ENCODE results near the gene CCDC192.

DNA sequence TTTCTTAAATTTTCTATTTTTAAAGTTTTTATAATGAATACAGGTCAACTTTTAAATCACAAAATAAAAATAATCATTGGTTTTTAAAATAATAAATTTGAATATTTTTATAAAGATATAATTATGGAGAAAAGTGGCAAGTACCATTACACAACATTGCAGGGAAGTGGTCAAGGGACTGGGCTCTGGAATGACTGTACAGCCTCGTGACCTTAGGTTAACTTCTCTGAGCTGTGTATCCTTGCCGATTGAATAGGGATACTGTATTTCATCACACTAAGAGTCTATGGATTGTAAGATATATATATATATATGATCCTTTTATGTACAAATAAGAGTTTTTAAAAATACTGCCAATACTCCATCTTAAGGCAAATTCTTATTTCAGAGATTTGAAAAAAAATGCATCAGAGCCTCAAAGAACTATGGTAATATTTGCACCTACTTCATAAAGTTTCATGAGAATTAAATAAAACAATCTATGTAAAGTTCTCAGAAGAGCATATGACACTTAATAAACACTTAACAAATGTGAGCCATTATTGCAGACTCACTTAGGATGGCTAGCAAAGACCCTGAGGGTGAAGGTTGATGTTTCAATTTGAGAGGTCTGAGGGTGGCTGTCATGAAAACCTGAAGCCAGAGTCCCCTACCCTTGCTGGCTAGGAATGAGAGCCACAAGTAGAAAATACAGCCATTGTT, 136.5 kb downstream of the CCDC192 start:
- TF ChIP-seq, protein P1, sequence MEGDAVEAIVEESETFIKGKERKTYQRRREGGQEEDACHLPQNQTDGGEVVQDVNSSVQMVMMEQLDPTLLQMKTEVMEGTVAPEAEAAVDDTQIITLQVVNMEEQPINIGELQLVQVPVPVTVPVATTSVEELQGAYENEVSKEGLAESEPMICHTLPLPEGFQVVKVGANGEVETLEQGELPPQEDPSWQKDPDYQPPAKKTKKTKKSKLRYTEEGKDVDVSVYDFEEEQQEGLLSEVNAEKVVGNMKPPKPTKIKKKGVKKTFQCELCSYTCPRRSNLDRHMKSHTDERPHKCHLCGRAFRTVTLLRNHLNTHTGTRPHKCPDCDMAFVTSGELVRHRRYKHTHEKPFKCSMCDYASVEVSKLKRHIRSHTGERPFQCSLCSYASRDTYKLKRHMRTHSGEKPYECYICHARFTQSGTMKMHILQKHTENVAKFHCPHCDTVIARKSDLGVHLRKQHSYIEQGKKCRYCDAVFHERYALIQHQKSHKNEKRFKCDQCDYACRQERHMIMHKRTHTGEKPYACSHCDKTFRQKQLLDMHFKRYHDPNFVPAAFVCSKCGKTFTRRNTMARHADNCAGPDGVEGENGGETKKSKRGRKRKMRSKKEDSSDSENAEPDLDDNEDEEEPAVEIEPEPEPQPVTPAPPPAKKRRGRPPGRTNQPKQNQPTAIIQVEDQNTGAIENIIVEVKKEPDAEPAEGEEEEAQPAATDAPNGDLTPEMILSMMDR (conservative IDR thresholded peaks at IDR 0.05; ENCODE audit: low read depth, low read length): no peak
- TF ChIP-seq EZH2 (IDR thresholded peaks at IDR 0.05; ENCODE audit: borderline replicate concordance, low read depth, low read length, poor library complexity, severe bottlenecking): no peak
